Epithelial cell of umbilical artery (primary cell): ENCODE data around the gene STXBP3. TPM values are rescaled to one million over a fixed set of nuclear protein-coding genes. Genes with fewer than 3 reads are reported as not detected.

Experiments
- total RNA-seq: library from RNA; depleted of rRNA; stranded (reverse); fragments of >200 nt; gene quantifications from 2 replicates; pipeline ENCODE4 v1.2.3, GENCODE V29; 2014

STXBP3 gene, protein sequence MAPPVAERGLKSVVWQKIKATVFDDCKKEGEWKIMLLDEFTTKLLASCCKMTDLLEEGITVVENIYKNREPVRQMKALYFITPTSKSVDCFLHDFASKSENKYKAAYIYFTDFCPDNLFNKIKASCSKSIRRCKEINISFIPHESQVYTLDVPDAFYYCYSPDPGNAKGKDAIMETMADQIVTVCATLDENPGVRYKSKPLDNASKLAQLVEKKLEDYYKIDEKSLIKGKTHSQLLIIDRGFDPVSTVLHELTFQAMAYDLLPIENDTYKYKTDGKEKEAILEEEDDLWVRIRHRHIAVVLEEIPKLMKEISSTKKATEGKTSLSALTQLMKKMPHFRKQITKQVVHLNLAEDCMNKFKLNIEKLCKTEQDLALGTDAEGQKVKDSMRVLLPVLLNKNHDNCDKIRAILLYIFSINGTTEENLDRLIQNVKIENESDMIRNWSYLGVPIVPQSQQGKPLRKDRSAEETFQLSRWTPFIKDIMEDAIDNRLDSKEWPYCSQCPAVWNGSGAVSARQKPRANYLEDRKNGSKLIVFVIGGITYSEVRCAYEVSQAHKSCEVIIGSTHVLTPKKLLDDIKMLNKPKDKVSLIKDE
- 62.6 and 63.7 TPM in 2 replicates for total RNA-seq

DNA sequence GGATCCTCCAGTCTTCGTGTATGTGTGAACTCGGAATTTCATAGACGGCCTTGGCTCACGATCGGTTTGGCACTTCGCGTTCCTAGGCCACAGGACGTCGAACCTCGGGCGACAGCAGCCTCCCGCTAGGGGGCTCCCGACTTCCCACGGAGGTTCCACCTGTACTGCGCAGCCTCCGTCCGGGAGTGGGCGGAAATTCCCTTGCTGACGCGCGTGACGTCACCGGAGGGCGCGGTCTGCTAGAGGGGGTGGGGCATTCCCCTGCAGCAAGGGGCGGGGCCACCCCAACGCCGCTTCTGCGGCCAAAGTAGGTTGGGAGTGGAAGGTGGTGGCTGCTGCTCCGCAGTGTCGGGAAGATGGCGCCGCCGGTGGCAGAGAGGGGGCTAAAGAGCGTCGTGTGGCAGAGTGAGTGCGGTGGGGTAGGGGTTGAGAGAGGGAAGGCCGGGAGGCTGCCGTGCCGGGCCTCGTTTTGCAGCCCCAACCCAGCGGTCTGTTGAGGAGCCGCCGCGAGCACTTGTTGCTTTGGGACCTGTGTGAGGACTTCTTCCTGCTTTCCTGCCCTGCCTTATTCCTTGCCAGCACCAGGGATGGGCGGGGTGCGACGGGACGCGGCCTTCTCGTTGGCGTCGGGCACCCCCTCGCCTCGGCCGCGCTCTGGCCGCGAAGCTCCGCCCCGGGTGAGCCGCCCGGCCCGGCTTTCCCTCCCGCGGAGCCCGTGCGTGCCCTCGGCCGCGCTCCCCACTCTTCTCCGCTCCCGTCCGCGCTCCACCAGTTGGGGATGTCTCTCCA, at the start of gene STXBP3:
Gene STXBP3 (plus strand): TSS at position 293 of the 789 bp plus-strand sequence. CDS start 64 bp downstream, at position 357.

GRCh38 chr1:108712606-108713150, 33.8 kb upstream of the STXBP3 start, which contains the start of gene FNDC7:
FNDC7 (plus strand) TSS chr1:108712908; CDS start chr1:108712934, 26 bp downstream.

GRCh38 chr1:108856994-108857393, 110.5 kb downstream of the STXBP3 start, which contains the start of gene AKNAD1:
AKNAD1 (minus strand) TSS chr1:108857094; CDS start chr1:108852664, 4,430 bp downstream.

Other genes starting within 250 kb of the STXBP3 start
- gene EEIG2, start 186.6 kb upstream of the STXBP3 start, total RNA-seq: 7.1 and 7.5 TPM in 2 replicates
- gene HENMT1, start 85.6 kb upstream of the STXBP3 start, total RNA-seq: 2.6 and 2.9 TPM in 2 replicates
- gene PRPF38B, start 54.4 kb upstream of the STXBP3 start, total RNA-seq: 9.1 and 15.8 TPM in 2 replicates
- gene FNDC7, start 33.8 kb upstream of the STXBP3 start, total RNA-seq: not detected in 2 replicates
- gene AKNAD1, start 110.4 kb downstream of the STXBP3 start, total RNA-seq: not detected in 2 replicates
- gene GPSM2, start 130.3 kb downstream of the STXBP3 start, total RNA-seq: 21.1 and 24.5 TPM in 2 replicates
- gene CLCC1, start 216.8 kb downstream of the STXBP3 start, total RNA-seq: 30.2 and 37.8 TPM in 2 replicates